ENCODE results near the gene TTC6. TPM values are rescaled to one million over a fixed set of nuclear protein-coding genes. Genes with fewer than 3 reads are reported as not detected.

TTC6 gene
- total RNA-seq, 5 donors from 2014 or later (not counting 1 experiment from before 2014, with no cell fraction given) = not detected

DNA sequence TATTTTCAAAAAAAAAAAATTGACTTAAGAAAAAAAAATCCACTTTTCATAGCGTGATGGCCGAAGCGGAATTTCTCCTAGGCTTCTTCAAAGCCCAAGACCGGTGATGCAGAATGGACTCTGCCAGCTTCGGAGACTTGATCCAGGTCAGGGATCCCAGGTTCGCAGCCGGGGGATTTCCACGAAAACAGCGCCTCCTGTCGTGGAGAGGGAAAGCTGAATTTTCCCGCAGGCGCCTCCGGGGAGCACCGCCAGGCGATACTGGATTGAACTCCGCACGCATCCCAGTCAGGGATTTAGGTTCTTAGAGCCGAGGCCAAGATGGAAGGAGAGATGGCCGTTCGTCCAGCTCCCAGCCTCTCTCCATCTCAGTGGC, 2.1 kb downstream of the TTC6 start:
- Histone ChIP-seq H3K4me1 (ENCODE audit: control insufficient read depth in 1 of 2, extremely low read depth in 1 of 2, insufficient read depth in 2 of 2, low read length in 2 of 2) (peaks cover 0 to 36% of the 10 kb centered on the region in 2 experiments), H3K9me3 (peaks cover 2% of the 10 kb centered on the region), H3K27me3 (replicated peaks in 1 of 2; ENCODE audit: control insufficient read depth in 2 of 2, extremely low read depth in 1 of 2, insufficient read depth in 2 of 2, low read length in 1 of 2) (peaks cover 27 to 78% of the 10 kb centered on the region in 2 experiments), H3K27ac (ENCODE audit: low read length) (no peak overlapping the region), H3K4me3 (ENCODE audit: control insufficient read depth in 1 of 2, extremely low read depth in 1 of 2, low read length in 1 of 2) (peak overlapping the region in 1 of 2 donors; percentile 56), H3K36me3 (ENCODE audit: control insufficient read depth in 2 of 2, extremely low read depth in 1 of 2, insufficient read depth in 1 of 2, low read length in 1 of 2) (no peaks in the 10 kb centered on the region)
- ChIA-PET POLR2A (no interaction called here), CTCF (no interaction called here)
- 7% methylated on average over 9 of the region's 20 CpGs for WGBS (ENCODE audit: insufficient coverage)
- peaks cover 14 to 40% (median 34%) of the 10 kb centered on the region in 3 donors for H3K4me1 Mint-ChIP-seq
- no peak for ATAC-seq (replicated peaks in 1 of 4)
- H3K4me3 Mint-ChIP-seq = peak overlapping the region in 1 of 3 donors; percentile 45
- H3K36me3 Mint-ChIP-seq = no peaks in the 10 kb centered on the region
- peaks cover 49 to 80% of the 10 kb centered on the region in 2 donors for H3K27me3 Mint-ChIP-seq
- H3K9me3 Mint-ChIP-seq = no peaks in the 10 kb centered on the region
- H3K27ac Mint-ChIP-seq = no peak overlapping the region
- no peak for DNase-seq

GRCh38 chr14:37597914-37598746, 2.7 kb downstream of the TTC6 start:
- H3K4me3 ChIP-seq (ENCODE audit: control insufficient read depth in 1 of 2, extremely low read depth in 1 of 2, low read length in 1 of 2) = peak overlapping the region in 1 of 2 donors; percentile 56
- Mint-ChIP-seq H3K27me3 (peaks cover 48 to 80% of the 10 kb centered on the region in 2 donors), H3K4me3 (peak overlapping the region in 2 of 3 donors; percentile 21 to 45), H3K36me3 (no peaks in the 10 kb centered on the region), H3K9me3 (no peaks in the 10 kb centered on the region), H3K4me1 (peaks cover 14 to 36% (median 34%) of the 10 kb centered on the region in 3 donors), H3K27ac (no peak overlapping the region)
- DNase-seq (no peak), ATAC-seq (replicated peaks in 1 of 4) (no peak)
- no peaks in the 10 kb centered on the region for H3K36me3 ChIP-seq (ENCODE audit: control insufficient read depth in 2 of 2, extremely low read depth in 1 of 2, insufficient read depth in 1 of 2, low read length in 1 of 2)
- peaks cover 0 to 36% of the 10 kb centered on the region in 2 experiments for H3K4me1 ChIP-seq (ENCODE audit: control insufficient read depth in 1 of 2, extremely low read depth in 1 of 2, insufficient read depth in 2 of 2, low read length in 2 of 2)
- peaks cover 2% of the 10 kb centered on the region for H3K9me3 ChIP-seq
- CTCF ChIA-PET = no interaction called here
- WGBS (ENCODE audit: insufficient coverage) = 14% methylated on average over 45 of the region's 50 CpGs
- POLR2A ChIA-PET = no interaction called here
- H3K27me3 ChIP-seq (replicated peaks in 1 of 2; ENCODE audit: control insufficient read depth in 2 of 2, extremely low read depth in 1 of 2, insufficient read depth in 2 of 2, low read length in 1 of 2) = peaks cover 29 to 78% of the 10 kb centered on the region in 2 experiments
- no peak overlapping the region for H3K27ac ChIP-seq (ENCODE audit: low read length)

GRCh38 chr14:37598747-37599506, 3.5 kb downstream of the TTC6 start:
- H3K27ac Mint-ChIP-seq = no peak overlapping the region

DNA sequence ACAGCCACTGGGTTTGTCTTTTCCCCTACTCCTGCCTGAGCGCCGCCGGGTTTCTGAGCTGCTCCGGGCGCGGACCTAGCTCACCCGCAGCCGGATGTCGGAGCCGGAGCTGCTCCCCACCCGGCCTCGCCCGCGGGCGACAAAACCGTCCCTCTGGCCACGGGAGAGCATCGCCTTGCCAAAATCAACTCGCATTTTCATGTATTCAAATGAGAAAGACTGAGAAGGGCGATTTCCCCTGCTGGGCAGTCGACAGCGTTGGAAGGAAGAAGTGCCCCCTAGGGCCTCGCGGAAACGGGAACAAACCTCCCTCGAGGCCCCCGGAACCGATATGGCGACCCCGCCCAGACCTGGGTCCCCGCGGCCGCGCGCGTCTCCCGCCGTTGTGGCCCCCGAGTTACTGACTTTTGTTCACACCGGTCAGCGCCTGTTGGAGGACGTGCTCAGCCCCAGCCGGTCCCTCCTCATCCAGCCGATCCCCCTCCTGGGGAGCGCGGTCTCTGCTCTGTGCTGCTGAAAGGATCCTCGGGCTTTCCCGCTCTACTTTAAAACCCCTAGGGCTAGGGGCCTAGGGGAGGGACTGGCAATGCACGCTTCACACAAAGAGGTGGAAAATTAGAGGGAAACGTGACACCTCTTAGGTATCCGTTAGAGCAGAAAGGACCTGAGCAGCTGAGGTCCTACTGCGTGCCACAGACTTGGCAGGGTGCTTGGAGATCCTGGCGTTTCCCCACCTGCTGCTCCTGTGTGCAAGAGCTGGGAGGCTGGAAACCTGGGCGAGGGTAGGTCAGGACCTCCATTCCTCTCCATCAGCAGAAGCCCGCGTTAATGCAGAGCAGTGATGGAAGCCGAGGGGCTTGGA, 4.3 kb downstream of the TTC6 start:
- Histone ChIP-seq H3K36me3 (ENCODE audit: control insufficient read depth in 2 of 2, extremely low read depth in 1 of 2, insufficient read depth in 1 of 2, low read length in 1 of 2) (no peaks in the 10 kb centered on the region), H3K9me3 (no peaks in the 10 kb centered on the region), H3K27ac (ENCODE audit: low read length) (no peak overlapping the region), H3K27me3 (replicated peaks in 1 of 2; ENCODE audit: control insufficient read depth in 2 of 2, extremely low read depth in 1 of 2, insufficient read depth in 2 of 2, low read length in 1 of 2) (peaks cover 31 to 85% of the 10 kb centered on the region in 2 experiments), H3K4me1 (ENCODE audit: control insufficient read depth in 1 of 2, extremely low read depth in 1 of 2, insufficient read depth in 2 of 2, low read length in 2 of 2) (peaks cover 0 to 36% of the 10 kb centered on the region in 2 experiments), H3K4me3 (ENCODE audit: control insufficient read depth in 1 of 2, extremely low read depth in 1 of 2, low read length in 1 of 2) (peak overlapping the region in 1 of 2 donors; percentile 39)
- Mint-ChIP-seq H3K9me3 (no peaks in the 10 kb centered on the region), H3K4me3 (peak overlapping the region in 1 of 3 donors; percentile 53), H3K27me3 (peaks cover 49 to 77% of the 10 kb centered on the region in 2 donors), H3K4me1 (peaks cover 8 to 31% (median 27%) of the 10 kb centered on the region in 3 donors), H3K36me3 (no peaks in the 10 kb centered on the region), H3K27ac (no peak overlapping the region)
- DNase-seq (no peak), ATAC-seq (replicated peaks in 1 of 4) (no peak)
- 5% methylated on average over 36 of the region's 57 CpGs for WGBS (ENCODE audit: insufficient coverage)
- ChIA-PET POLR2A (no interaction called here), CTCF (no interaction called here)

More at GRCh38 chr14:37598747-37599506, 3.5 kb downstream of the TTC6 start:
- no peaks in the 10 kb centered on the region for H3K36me3 Mint-ChIP-seq
- H3K27me3 ChIP-seq (replicated peaks in 1 of 2; ENCODE audit: control insufficient read depth in 2 of 2, extremely low read depth in 1 of 2, insufficient read depth in 2 of 2, low read length in 1 of 2) = peaks cover 30 to 86% of the 10 kb centered on the region in 2 experiments
- DNase-seq (no peak), ATAC-seq (replicated peaks in 1 of 4) (no peak)
- H3K4me3 ChIP-seq (ENCODE audit: control insufficient read depth in 1 of 2, extremely low read depth in 1 of 2, low read length in 1 of 2) = peak overlapping the region in 1 of 2 donors; percentile 56
- ChIA-PET POLR2A (no interaction called here), CTCF (no interaction called here)
- peak overlapping the region in 1 of 3 donors; percentile 53 for H3K4me3 Mint-ChIP-seq
- peaks cover 48 to 79% of the 10 kb centered on the region in 2 donors for H3K27me3 Mint-ChIP-seq
- no peaks in the 10 kb centered on the region for H3K36me3 ChIP-seq (ENCODE audit: control insufficient read depth in 2 of 2, extremely low read depth in 1 of 2, insufficient read depth in 1 of 2, low read length in 1 of 2)
- peaks cover 12 to 35% (median 32%) of the 10 kb centered on the region in 3 donors for H3K4me1 Mint-ChIP-seq
- 5% methylated on average over 10 of the region's 36 CpGs for WGBS (ENCODE audit: insufficient coverage)
- no peaks in the 10 kb centered on the region for H3K9me3 ChIP-seq
- H3K27ac ChIP-seq (ENCODE audit: low read length) = no peak overlapping the region
- H3K9me3 Mint-ChIP-seq = no peaks in the 10 kb centered on the region
- H3K4me1 ChIP-seq (ENCODE audit: control insufficient read depth in 1 of 2, extremely low read depth in 1 of 2, insufficient read depth in 2 of 2, low read length in 2 of 2) = peaks cover 0 to 36% of the 10 kb centered on the region in 2 experiments

DNA sequence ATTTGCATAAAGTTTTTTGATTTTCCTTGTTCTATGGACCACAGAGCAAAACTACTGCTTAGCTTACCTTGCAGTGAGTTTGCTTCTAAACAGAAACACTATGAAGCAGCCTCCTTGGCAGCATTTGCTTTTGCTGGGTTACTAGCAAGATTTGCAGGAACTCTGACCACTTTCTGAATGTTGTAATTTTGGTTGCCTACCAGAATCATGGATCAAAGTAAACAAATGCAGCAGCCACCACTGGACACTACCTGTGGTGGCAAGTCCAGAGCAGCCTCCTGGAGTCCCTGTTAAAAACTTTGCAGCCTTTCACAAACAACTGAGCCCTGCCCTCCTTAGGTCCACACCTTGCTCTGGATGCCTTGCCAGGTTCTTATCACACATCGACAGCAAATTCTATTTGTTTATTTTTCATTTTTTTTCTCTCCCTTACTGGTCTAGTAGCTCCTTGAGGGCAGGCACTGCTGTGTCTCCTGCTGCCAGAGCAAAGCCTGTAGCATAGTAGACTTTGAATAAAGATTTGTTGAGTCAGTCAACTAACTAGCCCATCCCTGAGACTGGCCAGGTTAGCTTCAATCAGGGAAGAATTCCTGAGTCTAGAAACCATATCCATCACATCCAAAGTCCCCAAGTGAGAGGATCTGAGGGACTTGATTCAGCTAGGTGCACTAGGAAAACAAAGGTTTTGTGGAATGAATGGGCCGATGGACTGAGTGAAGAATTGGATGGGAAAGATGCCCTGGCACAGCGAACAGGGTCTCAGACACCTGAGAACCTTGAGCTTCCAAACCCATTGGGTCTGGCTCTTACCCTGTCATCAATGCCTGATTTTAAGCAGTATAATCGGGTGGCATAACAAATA, 5.7 kb downstream of the TTC6 start:
- H3K4me3 Mint-ChIP-seq = no peak overlapping the region

More for the DNA sequence above, 5.7 kb downstream of the TTC6 start:
- Mint-ChIP-seq H3K9me3 (peaks cover 0 to under 1% (median 0%) of the 10 kb centered on the region in 3 donors), H3K36me3 (no peaks in the 10 kb centered on the region), H3K4me1 (peaks cover 8 to 27% (median 22%) of the 10 kb centered on the region in 3 donors), H3K27me3 (peaks cover 46 to 78% of the 10 kb centered on the region in 2 donors), H3K27ac (no peak overlapping the region)
- ChIA-PET POLR2A (no interaction called here), CTCF (no interaction called here)
- no peaks in the 10 kb centered on the region for H3K36me3 ChIP-seq (ENCODE audit: control insufficient read depth in 2 of 2, extremely low read depth in 1 of 2, insufficient read depth in 1 of 2, low read length in 1 of 2)
- no peaks in the 10 kb centered on the region for H3K9me3 ChIP-seq
- WGBS (ENCODE audit: insufficient coverage) = 50% methylated on average over 1 of the region's 4 CpGs
- H3K27me3 ChIP-seq (replicated peaks in 1 of 2; ENCODE audit: control insufficient read depth in 2 of 2, extremely low read depth in 1 of 2, insufficient read depth in 2 of 2, low read length in 1 of 2) = peaks cover 28 to 75% of the 10 kb centered on the region in 2 experiments
- no peak for DNase-seq
- peaks cover 0 to 28% of the 10 kb centered on the region in 2 experiments for H3K4me1 ChIP-seq (ENCODE audit: control insufficient read depth in 1 of 2, extremely low read depth in 1 of 2, insufficient read depth in 2 of 2, low read length in 2 of 2)
- no peak overlapping the region for H3K4me3 ChIP-seq (ENCODE audit: control insufficient read depth in 1 of 2, extremely low read depth in 1 of 2, low read length in 1 of 2)
- no peak overlapping the region for H3K27ac ChIP-seq (ENCODE audit: low read length)
- ATAC-seq (replicated peaks in 1 of 4) = no peak

Measured in T-cell (primary cell).